ENCODE measurements around the gene RGS13. TPM values are rescaled to one million over a fixed set of nuclear protein-coding genes. Genes with fewer than 3 reads are reported as not detected.

Gene RGS13
- total and polyA plus RNA-seq, 10 of the 15 experiments (the other 5 are each of a cell fraction or from before 2014, with no cell fraction given): 0.23 to 16.0 (median 0.36) TPM; not detected in 1

DNA sequence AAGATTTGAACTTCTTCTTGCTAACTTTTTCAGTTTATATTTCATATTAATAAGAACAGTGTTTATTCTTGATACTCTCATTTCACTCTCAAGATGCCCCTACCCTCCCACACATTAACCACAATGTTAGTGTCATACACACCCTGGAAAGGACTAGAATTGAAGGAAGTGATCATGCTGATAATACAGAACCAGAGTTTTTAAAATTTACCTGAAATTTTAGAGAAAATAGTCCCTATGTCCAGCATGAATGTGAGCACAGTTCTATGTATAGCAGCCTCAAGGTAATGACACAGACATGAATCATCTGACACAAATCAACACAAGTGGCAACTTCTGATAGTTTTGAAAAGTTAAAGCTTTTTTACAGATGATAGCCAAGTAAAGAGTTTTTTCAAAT, 34.4 kb upstream of the RGS13 start (continued):
- TF ChIP-seq, protein P1, sequence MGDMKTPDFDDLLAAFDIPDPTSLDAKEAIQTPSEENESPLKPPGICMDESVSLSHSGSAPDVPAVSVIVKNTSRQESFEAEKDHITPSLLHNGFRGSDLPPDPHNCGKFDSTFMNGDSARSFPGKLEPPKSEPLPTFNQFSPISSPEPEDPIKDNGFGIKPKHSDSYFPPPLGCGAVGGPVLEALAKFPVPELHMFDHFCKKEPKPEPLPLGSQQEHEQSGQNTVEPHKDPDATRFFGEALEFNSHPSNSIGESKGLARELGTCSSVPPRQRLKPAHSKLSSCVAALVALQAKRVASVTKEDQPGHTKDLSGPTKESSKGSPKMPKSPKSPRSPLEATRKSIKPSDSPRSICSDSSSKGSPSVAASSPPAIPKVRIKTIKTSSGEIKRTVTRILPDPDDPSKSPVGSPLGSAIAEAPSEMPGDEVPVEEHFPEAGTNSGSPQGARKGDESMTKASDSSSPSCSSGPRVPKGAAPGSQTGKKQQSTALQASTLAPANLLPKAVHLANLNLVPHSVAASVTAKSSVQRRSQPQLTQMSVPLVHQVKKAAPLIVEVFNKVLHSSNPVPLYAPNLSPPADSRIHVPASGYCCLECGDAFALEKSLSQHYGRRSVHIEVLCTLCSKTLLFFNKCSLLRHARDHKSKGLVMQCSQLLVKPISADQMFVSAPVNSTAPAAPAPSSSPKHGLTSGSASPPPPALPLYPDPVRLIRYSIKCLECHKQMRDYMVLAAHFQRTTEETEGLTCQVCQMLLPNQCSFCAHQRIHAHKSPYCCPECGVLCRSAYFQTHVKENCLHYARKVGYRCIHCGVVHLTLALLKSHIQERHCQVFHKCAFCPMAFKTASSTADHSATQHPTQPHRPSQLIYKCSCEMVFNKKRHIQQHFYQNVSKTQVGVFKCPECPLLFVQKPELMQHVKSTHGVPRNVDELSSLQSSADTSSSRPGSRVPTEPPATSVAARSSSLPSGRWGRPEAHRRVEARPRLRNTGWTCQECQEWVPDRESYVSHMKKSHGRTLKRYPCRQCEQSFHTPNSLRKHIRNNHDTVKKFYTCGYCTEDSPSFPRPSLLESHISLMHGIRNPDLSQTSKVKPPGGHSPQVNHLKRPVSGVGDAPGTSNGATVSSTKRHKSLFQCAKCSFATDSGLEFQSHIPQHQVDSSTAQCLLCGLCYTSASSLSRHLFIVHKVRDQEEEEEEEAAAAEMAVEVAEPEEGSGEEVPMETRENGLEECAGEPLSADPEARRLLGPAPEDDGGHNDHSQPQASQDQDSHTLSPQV (IDR thresholded peaks at IDR 0.05): no peak

DNA sequence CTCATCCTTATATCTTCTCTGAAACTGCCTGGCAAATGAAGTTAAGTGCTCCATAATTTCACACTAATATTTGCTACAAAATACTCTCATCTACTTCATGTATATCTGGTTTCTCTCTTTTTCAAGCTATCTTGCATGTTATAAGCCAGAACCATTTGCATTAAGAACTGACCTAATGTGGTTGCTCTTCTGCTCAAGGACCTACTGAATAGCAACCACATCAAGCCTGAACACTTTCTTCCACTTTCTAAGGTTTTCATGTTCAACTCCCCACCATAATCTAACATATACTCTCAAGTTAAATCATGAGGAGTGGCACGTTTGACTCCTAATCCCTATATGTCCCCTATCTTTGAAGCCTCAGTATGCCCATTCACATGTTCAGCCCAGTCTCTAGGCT, 33.2 kb upstream of the RGS13 start:
- H3K27me3 ChIP-seq (replicated peaks in 1 of 2; ENCODE audit: control insufficient read depth in 2 of 2, insufficient read depth in 2 of 2, low read length in 1 of 2): no peaks in the 10 kb centered on the region
- no peak for DNase-seq (ENCODE audit: low read depth, low spot score)
- H4K20me1 ChIP-seq (ENCODE audit: control insufficient read depth, insufficient read depth): no peaks in the 10 kb centered on the region
- H3K4me2 ChIP-seq (ENCODE audit: control insufficient read depth, insufficient read depth): no peak overlapping the region
- no peak overlapping the region for H3K27ac ChIP-seq (ENCODE audit: control insufficient read depth, insufficient read depth)
- no peaks in the 10 kb centered on the region for H3K9me3 ChIP-seq (replicated peaks; ENCODE audit: control insufficient read depth, insufficient read depth, low read length)
- H3K79me2 ChIP-seq (ENCODE audit: control insufficient read depth, insufficient read depth, low read length): no peaks in the 10 kb centered on the region
- H2AFZ ChIP-seq (ENCODE audit: control insufficient read depth, low read depth, low read length): no peak overlapping the region; the same call in 1 of the 2 replicates
- FAIRE-seq: no peak
- 8% methylated on average over 1 of the region's 1 CpG for WGBS (ENCODE audit: insufficient coverage, insufficient replicate concordance, low lambda C conversion rate, missing lambda C conversion rate)
- H3K4me3 ChIP-seq: no peak overlapping the region
- in situ Hi-C loops (cut with MboI) (no loop called here), intact Hi-C loops (cut with micrococcal nuclease; ENCODE audit: unreplicated experiment) (no loop called here)
- no peaks in the 10 kb centered on the region for H3K36me3 ChIP-seq (ENCODE audit: control insufficient read depth in 2 of 2, insufficient read depth in 2 of 2, low read length in 1 of 2)
- CTCF ChIA-PET: interaction anchor here (1.0 to 2.4 kb wide), 5 partner anchors 10 to 204 kb away, joined by 4 to 11 read pairs (median 5); no protein-coding TSS in a partner anchor
- POLR2A ChIA-PET: interaction anchor here (1.0 to 2.4 kb wide), 6 partner anchors 21 to 87 kb away, joined by 3 to 9 read pairs (median 4); no protein-coding TSS in a partner anchor
- BruUV-seq (replicated peaks): no TSS peak
- SMC1A ChIA-PET (ENCODE audit: uncharacterized antibody, unreplicated experiment): interaction anchor here (1.0 to 8.4 kb wide), 14 partner anchors 9 to 128 kb away, joined by 3 to 175 read pairs (median 8); no protein-coding TSS in a partner anchor
- peaks cover 10% of the 10 kb centered on the region; the same call in 1 of the 2 replicates for H3K4me1 ChIP-seq (ENCODE audit: control insufficient read depth, insufficient read depth, low read length)
- no peak overlapping the region for H3K9ac ChIP-seq (ENCODE audit: control insufficient read depth, insufficient read depth, low read length)
- RAD21 ChIA-PET (ENCODE audit: unreplicated experiment): interaction anchor here (0.8 to 4.7 kb wide), 15 partner anchors 20 to 456 kb away, joined by 3 to 20 read pairs (median 4); partner anchors contain the start of genes RO60 and UCHL5
- peak; percentile 28 for ATAC-seq
- TF ChIP-seq RUNX3 (IDR thresholded peaks at IDR 0.05; ENCODE audit: low read length): peak; percentile 80
- TF ChIP-seq, protein P2, sequence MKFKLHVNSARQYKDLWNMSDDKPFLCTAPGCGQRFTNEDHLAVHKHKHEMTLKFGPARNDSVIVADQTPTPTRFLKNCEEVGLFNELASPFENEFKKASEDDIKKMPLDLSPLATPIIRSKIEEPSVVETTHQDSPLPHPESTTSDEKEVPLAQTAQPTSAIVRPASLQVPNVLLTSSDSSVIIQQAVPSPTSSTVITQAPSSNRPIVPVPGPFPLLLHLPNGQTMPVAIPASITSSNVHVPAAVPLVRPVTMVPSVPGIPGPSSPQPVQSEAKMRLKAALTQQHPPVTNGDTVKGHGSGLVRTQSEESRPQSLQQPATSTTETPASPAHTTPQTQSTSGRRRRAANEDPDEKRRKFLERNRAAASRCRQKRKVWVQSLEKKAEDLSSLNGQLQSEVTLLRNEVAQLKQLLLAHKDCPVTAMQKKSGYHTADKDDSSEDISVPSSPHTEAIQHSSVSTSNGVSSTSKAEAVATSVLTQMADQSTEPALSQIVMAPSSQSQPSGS (IDR thresholded peaks at IDR 0.05; ENCODE audit: low read length): no peak
- 0 out of 2 replicates have a peak, but pooled peaks have one; percentile 11 for TF ChIP-seq MTA2 (IDR thresholded peaks at IDR 0.05; ENCODE audit: low read depth)
- TF ChIP-seq ZSCAN29 (IDR thresholded peaks at IDR 0.05): no peak
- TF ChIP-seq, protein P3, sequence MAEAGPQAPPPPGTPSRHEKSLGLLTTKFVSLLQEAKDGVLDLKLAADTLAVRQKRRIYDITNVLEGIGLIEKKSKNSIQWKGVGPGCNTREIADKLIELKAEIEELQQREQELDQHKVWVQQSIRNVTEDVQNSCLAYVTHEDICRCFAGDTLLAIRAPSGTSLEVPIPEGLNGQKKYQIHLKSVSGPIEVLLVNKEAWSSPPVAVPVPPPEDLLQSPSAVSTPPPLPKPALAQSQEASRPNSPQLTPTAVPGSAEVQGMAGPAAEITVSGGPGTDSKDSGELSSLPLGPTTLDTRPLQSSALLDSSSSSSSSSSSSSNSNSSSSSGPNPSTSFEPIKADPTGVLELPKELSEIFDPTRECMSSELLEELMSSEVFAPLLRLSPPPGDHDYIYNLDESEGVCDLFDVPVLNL (IDR thresholded peaks at IDR 0.05; ENCODE audit: low read depth, low read length): no peak
- TF ChIP-seq, protein P4, sequence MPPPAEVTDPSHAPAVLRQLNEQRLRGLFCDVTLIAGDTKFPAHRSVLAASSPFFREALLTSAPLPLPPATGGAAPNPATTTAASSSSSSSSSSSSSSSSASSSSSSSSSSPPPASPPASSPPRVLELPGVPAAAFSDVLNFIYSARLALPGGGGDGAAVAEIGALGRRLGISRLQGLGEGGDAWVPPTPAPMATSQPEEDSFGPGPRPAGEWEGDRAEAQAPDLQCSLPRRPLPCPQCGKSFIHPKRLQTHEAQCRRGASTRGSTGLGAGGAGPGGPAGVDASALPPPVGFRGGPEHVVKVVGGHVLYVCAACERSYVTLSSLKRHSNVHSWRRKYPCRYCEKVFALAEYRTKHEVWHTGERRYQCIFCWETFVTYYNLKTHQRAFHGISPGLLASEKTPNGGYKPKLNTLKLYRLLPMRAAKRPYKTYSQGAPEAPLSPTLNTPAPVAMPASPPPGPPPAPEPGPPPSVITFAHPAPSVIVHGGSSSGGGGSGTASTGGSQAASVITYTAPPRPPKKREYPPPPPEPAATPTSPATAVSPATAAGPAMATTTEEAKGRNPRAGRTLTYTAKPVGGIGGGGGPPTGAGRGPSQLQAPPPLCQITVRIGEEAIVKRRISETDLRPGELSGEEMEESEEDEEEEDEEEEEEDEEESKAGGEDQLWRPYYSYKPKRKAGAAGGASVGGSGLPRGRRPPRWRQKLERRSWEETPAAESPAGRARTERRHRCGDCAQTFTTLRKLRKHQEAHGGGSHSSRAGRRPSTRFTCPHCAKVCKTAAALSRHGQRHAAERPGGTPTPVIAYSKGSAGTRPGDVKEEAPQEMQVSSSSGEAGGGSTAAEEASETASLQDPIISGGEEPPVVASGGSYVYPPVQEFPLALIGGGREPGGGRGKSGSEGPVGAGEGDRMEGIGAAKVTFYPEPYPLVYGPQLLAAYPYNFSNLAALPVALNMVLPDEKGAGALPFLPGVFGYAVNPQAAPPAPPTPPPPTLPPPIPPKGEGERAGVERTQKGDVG (CRISPR knock-in tag; IDR thresholded peaks at IDR 0.05): no peak
- TF ChIP-seq JUNB (IDR thresholded peaks at IDR 0.05): no peak
- no peak for TF ChIP-seq MYB (IDR thresholded peaks at IDR 0.05; ENCODE audit: borderline replicate concordance, low read depth, low read length)
- no peak for TF ChIP-seq NR2F1 (conservative IDR thresholded peaks at IDR 0.05)
- no peak for TF ChIP-seq NFYA (IDR thresholded peaks at IDR 0.05; ENCODE audit: borderline replicate concordance, low read depth, low read length)
- no peak for TF ChIP-seq CREB1 (IDR thresholded peaks at IDR 0.05; ENCODE audit: low read depth)
- no peak for TF ChIP-seq HDAC2 (IDR thresholded peaks at IDR 0.05)
